SK-N-SH treated with all-trans-retinoic acid at 6 μM for 48 hours (cell line): Measurements from ENCODE around the gene IFRD2.

Experiments
- ATAC-seq: fragments of 200-7000 bp; cut with Tn5 transposase; 3 replicates; pipeline ENCODE4 v1.9.1; 2020; ENCODE audit warnings: mild to moderate bottlenecking, moderate library complexity
- ARNTL ChIP-seq: fragments of 450-650 bp; formaldehyde crosslinking; IDR thresholded peaks from 2 replicates; pipeline ENCODE4 v1.5.0; 2020; ENCODE audit warnings: low read depth, mild to moderate bottlenecking, moderate library complexity, borderline replicate concordance
- CSDC2 ChIP-seq: fragments of 250-450 bp; sonication (Bioruptor Pico); IDR thresholded peaks from 2 replicates; pipeline ENCODE4 v1.5.0; 2020; ENCODE audit warnings: mild to moderate bottlenecking, moderate library complexity
- GLIS3 ChIP-seq: fragments of 250-450 bp; sonication (Bioruptor Pico); IDR thresholded peaks from 2 replicates; pipeline ENCODE4 v1.5.0; 2020; ENCODE audit warnings: mild to moderate bottlenecking, moderate library complexity
- ISL1 ChIP-seq: fragments of 250-450 bp; sonication (Bioruptor Pico); IDR thresholded peaks from 2 replicates; pipeline ENCODE4 v2.1.2; 2022; ENCODE audit warnings: mild to moderate bottlenecking, moderate library complexity
- OSR1 ChIP-seq: fragments of 250-450 bp; sonication (Bioruptor Pico); IDR thresholded peaks from 2 replicates; pipeline ENCODE4 v1.8.0; 2022; ENCODE audit warnings: moderate library complexity, mild to moderate bottlenecking, inconsistent platforms
- PPARA ChIP-seq: fragments of 250-450 bp; sonication (Bioruptor Pico); IDR thresholded peaks from 2 replicates; pipeline ENCODE4 v1.5.0; 2020; ENCODE audit warnings: mild to moderate bottlenecking, borderline replicate concordance
- RARB ChIP-seq: fragments of 250-450 bp; sonication (Bioruptor Pico); IDR thresholded peaks from 2 replicates; pipeline ENCODE4 v1.8.0; 2021; ENCODE audit warnings: mild to moderate bottlenecking, moderate library complexity
- SNAI2 ChIP-seq: fragments of 250-450 bp; sonication (Bioruptor Pico); IDR thresholded peaks from 2 replicates; pipeline ENCODE4 v1.5.0; 2020; ENCODE audit warnings: mild to moderate bottlenecking, moderate library complexity
- TCF4 ChIP-seq: fragments of 250-450 bp; sonication (Bioruptor Pico); IDR thresholded peaks from 2 replicates; pipeline ENCODE4 v1.8.0; 2021; ENCODE audit warnings: mild to moderate bottlenecking, moderate library complexity, borderline replicate concordance
- TOX ChIP-seq: fragments of 250-450 bp; sonication (Bioruptor Pico); IDR thresholded peaks from 2 replicates; pipeline ENCODE4 v1.8.0; 2021; ENCODE audit warnings: mild to moderate bottlenecking, moderate library complexity, borderline replicate concordance
- ZC3H10 ChIP-seq: fragments of 250-450 bp; sonication (Bioruptor Pico); IDR thresholded peaks from 2 replicates; pipeline ENCODE4 v1.5.1; 2021; ENCODE audit warnings: mild to moderate bottlenecking, moderate library complexity
- ZFP3 ChIP-seq: fragments of 250-450 bp; sonication (Bioruptor Pico); IDR thresholded peaks from 2 replicates; pipeline ENCODE4 v1.5.0; 2020; ENCODE audit warnings: mild to moderate bottlenecking, moderate library complexity
- ZFP30 ChIP-seq: fragments of 450-650 bp; formaldehyde crosslinking; IDR thresholded peaks from 2 replicates; pipeline ENCODE4 v1.5.0; 2022; ENCODE audit warnings: mild to moderate bottlenecking, moderate library complexity
- ZNF565 ChIP-seq: fragments of 450-650 bp; formaldehyde crosslinking; conservative IDR thresholded peaks from 2 replicates; pipeline ENCODE4 v1.5.0; 2020; ENCODE audit warnings: low read depth, mild to moderate bottlenecking, moderate library complexity
- ZNF70 ChIP-seq: fragments of 450-650 bp; formaldehyde crosslinking; IDR thresholded peaks from 2 replicates; pipeline ENCODE4 v1.5.0; 2020; ENCODE audit warnings: mild to moderate bottlenecking, moderate library complexity
- ZNF8 ChIP-seq: fragments of 450-650 bp; formaldehyde crosslinking; IDR thresholded peaks from 2 replicates; pipeline ENCODE4 v1.5.0; 2020; ENCODE audit warnings: mild to moderate bottlenecking, moderate library complexity
- TF ChIP-seq, protein P1 (sequence below): fragments of 250-450 bp; sonication (Bioruptor Pico); IDR thresholded peaks from 2 replicates; pipeline ENCODE4 v1.5.1; 2020; ENCODE audit warnings: low read depth, mild to moderate bottlenecking, moderate library complexity
- TF ChIP-seq, protein P2 (sequence below): fragments of 250-450 bp; sonication (Bioruptor Pico); IDR thresholded peaks from 2 replicates; pipeline ENCODE4 v1.8.0; 2021; ENCODE audit warnings: low read depth, mild to moderate bottlenecking, moderate library complexity, borderline replicate concordance
- TF ChIP-seq, protein P3 (sequence below): fragments of 250-450 bp; sonication (Bioruptor Pico); IDR thresholded peaks from 2 replicates; pipeline ENCODE4 v1.5.1; 2021; ENCODE audit warnings: mild to moderate bottlenecking, moderate library complexity
- TF ChIP-seq, protein P4 (sequence below): fragments of 250-450 bp; sonication (Bioruptor Pico); IDR thresholded peaks from 2 replicates; pipeline ENCODE4 v1.5.0; 2020; ENCODE audit warnings: mild to moderate bottlenecking, moderate library complexity
- TF ChIP-seq, protein P5 (sequence below): fragments of 250-450 bp; sonication (Bioruptor Pico); IDR thresholded peaks from 2 replicates; pipeline ENCODE4 v1.8.0; 2020; ENCODE audit warnings: mild to moderate bottlenecking, moderate library complexity, borderline replicate concordance

The IFRD2 gene

DNA sequence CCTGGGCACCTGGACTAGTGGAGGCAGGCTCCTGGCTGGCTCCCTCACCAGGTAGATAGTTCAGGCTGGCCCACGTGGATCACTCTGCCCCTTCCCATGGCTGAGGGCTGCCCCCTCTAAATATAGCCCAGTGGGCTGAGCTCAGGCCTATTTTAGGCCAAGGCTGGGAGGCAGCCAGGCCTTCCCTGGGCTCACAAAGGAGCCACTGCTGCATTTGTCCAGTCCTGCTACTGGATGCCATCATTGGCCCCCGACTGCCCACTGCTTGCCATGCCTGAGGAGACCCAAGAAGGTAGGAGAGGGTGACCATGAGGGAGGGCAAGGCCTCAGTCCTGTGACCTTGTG is 13.4 kb downstream of the IFRD2 start, which contains the start of gene LSMEM2:
LSMEM2 (plus strand) TSS at position 208 of the 345 bp plus-strand sequence; CDS start at position 235, 27 bp downstream.
- no peak for TF ChIP-seq SNAI2
- TF ChIP-seq TCF4 (CRISPR knock-in tag) = no peak
- no peak for ATAC-seq

DNA sequence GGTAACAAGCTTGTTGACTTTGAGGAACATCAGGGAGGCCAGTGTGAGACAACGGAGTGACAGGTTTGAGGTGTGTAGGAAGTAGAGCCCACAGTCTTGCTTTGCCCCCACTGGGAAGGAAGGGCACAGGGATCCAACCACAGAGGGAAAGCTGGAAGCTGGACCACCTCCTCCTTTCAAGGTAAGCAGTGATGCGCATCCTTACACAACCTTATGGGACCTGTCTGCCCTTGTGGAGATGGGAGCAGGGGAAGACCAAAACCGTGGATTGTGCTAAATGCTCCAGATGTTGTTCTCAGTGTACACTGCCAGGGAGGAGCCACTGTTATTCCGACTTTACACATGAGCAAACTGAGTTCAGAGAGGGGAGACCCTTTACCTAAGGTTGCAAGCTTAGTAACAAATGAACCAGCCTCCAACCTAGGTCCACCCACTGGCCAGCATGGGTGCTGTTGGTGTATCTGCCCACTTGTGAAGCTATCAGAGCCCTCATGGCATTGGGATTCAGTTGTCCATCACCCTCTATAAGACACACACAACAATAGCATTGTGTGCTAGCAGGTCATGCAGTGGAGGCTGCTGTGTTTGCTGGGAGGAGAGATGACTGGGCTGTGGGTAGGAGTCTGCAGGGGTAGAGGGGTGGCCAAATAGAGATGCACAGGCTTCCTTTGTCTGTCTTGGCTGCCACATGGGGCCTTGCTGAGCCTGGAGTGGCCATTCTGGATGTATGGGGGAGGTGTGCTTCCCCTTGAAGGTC is 13.9 kb downstream of the IFRD2 start:
- TF ChIP-seq ZNF565 = no peak
- no peak for TF ChIP-seq CSDC2 (CRISPR knock-in tag)
- TF ChIP-seq ZC3H10 (CRISPR knock-in tag) = no peak
- no peak for TF ChIP-seq SNAI2
- TF ChIP-seq, protein P1, sequence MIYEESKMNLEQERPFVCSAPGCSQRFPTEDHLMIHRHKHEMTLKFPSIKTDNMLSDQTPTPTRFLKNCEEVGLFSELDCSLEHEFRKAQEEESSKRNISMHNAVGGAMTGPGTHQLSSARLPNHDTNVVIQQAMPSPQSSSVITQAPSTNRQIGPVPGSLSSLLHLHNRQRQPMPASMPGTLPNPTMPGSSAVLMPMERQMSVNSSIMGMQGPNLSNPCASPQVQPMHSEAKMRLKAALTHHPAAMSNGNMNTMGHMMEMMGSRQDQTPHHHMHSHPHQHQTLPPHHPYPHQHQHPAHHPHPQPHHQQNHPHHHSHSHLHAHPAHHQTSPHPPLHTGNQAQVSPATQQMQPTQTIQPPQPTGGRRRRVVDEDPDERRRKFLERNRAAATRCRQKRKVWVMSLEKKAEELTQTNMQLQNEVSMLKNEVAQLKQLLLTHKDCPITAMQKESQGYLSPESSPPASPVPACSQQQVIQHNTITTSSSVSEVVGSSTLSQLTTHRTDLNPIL (CRISPR knock-in tag) = no peak
- no peak for TF ChIP-seq ISL1
- TF ChIP-seq ZFP3 (CRISPR knock-in tag) = no peak
- TF ChIP-seq, protein P2, sequence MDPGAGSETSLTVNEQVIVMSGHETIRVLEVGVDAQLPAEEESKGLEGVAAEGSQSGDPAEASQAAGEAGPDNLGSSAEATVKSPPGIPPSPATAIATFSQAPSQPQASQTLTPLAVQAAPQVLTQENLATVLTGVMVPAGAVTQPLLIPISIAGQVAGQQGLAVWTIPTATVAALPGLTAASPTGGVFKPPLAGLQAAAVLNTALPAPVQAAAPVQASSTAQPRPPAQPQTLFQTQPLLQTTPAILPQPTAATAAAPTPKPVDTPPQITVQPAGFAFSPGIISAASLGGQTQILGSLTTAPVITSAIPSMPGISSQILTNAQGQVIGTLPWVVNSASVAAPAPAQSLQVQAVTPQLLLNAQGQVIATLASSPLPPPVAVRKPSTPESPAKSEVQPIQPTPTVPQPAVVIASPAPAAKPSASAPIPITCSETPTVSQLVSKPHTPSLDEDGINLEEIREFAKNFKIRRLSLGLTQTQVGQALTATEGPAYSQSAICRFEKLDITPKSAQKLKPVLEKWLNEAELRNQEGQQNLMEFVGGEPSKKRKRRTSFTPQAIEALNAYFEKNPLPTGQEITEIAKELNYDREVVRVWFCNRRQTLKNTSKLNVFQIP (CRISPR knock-in tag) = no peak
- TF ChIP-seq, all 23 proteins: peak for 0
- ATAC-seq = no peak

DNA sequence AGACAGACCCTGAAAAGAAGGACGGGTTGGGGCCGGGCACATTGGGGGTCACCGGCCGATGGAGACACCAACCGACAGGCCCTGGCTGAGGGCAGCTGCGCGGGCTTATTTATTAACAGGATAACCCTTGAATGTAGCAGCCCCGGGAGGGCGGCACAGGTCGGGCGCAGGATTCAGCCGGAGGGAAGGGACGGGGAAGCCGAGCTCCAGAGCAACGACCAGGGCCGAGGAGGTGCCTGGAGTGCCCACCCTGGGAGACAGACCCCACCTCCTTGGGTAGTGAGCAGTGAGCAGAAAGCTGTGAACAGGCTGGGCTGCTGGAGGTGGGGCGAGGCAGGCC is 15.5 kb downstream of the IFRD2 start:
- TF ChIP-seq, protein P3, sequence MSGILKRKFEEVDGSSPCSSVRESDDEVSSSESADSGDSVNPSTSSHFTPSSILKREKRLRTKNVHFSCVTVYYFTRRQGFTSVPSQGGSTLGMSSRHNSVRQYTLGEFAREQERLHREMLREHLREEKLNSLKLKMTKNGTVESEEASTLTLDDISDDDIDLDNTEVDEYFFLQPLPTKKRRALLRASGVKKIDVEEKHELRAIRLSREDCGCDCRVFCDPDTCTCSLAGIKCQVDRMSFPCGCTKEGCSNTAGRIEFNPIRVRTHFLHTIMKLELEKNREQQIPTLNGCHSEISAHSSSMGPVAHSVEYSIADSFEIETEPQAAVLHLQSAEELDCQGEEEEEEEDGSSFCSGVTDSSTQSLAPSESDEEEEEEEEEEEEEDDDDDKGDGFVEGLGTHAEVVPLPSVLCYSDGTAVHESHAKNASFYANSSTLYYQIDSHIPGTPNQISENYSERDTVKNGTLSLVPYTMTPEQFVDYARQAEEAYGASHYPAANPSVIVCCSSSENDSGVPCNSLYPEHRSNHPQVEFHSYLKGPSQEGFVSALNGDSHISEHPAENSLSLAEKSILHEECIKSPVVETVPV = no peak
- no peak for TF ChIP-seq PPARA (CRISPR knock-in tag)
- TF ChIP-seq, protein P2 (CRISPR knock-in tag) = no peak
- TF ChIP-seq ISL1 = no peak
- no peak for TF ChIP-seq ZNF565
- TF ChIP-seq, protein P1 (CRISPR knock-in tag) = no peak
- TF ChIP-seq, protein P4, sequence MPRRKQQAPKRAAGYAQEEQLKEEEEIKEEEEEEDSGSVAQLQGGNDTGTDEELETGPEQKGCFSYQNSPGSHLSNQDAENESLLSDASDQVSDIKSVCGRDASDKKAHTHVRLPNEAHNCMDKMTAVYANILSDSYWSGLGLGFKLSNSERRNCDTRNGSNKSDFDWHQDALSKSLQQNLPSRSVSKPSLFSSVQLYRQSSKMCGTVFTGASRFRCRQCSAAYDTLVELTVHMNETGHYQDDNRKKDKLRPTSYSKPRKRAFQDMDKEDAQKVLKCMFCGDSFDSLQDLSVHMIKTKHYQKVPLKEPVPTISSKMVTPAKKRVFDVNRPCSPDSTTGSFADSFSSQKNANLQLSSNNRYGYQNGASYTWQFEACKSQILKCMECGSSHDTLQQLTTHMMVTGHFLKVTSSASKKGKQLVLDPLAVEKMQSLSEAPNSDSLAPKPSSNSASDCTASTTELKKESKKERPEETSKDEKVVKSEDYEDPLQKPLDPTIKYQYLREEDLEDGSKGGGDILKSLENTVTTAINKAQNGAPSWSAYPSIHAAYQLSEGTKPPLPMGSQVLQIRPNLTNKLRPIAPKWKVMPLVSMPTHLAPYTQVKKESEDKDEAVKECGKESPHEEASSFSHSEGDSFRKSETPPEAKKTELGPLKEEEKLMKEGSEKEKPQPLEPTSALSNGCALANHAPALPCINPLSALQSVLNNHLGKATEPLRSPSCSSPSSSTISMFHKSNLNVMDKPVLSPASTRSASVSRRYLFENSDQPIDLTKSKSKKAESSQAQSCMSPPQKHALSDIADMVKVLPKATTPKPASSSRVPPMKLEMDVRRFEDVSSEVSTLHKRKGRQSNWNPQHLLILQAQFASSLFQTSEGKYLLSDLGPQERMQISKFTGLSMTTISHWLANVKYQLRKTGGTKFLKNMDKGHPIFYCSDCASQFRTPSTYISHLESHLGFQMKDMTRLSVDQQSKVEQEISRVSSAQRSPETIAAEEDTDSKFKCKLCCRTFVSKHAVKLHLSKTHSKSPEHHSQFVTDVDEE (CRISPR knock-in tag) = no peak
- TF ChIP-seq ZC3H10 (CRISPR knock-in tag) = no peak
- TF ChIP-seq ARNTL (CRISPR knock-in tag) = no peak
- no peak for TF ChIP-seq ZFP3 (CRISPR knock-in tag)
- TF ChIP-seq ZNF8 = no peak
- TF ChIP-seq SNAI2 = no peak
- TF ChIP-seq TOX (CRISPR knock-in tag) = no peak
- no peak for TF ChIP-seq TCF4 (CRISPR knock-in tag)
- no peak for TF ChIP-seq ZFP30 (CRISPR knock-in tag)
- TF ChIP-seq, protein P5, sequence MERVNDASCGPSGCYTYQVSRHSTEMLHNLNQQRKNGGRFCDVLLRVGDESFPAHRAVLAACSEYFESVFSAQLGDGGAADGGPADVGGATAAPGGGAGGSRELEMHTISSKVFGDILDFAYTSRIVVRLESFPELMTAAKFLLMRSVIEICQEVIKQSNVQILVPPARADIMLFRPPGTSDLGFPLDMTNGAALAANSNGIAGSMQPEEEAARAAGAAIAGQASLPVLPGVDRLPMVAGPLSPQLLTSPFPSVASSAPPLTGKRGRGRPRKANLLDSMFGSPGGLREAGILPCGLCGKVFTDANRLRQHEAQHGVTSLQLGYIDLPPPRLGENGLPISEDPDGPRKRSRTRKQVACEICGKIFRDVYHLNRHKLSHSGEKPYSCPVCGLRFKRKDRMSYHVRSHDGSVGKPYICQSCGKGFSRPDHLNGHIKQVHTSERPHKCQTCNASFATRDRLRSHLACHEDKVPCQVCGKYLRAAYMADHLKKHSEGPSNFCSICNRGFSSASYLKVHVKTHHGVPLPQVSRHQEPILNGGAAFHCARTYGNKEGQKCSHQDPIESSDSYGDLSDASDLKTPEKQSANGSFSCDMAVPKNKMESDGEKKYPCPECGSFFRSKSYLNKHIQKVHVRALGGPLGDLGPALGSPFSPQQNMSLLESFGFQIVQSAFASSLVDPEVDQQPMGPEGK (CRISPR knock-in tag) = no peak
- TF ChIP-seq GLIS3 (CRISPR knock-in tag) = no peak
- TF ChIP-seq RARB = no peak
- TF ChIP-seq OSR1 (CRISPR knock-in tag) = no peak
- TF ChIP-seq ZNF70 (CRISPR knock-in tag) = no peak
- ATAC-seq = no peak
